ENCODE data around the gene RHEB. TPM values are rescaled to one million over a fixed set of nuclear protein-coding genes. Genes with fewer than 3 reads are reported as not detected.

Gene RHEB
- total RNA-seq, 2 experiments from 2014 or later, result 58.7 to 62.7 TPM

- peaks cover 52% of the 10 kb centered on the region for H3K4me1 Mint-ChIP-seq (ENCODE audit: low read depth)
- CTCF ChIA-PET, result no interaction called here
- no peaks in the 10 kb centered on the region for H3K9me3 Mint-ChIP-seq
Measured at GRCh38 chr7:151495360-151495759, 24.3 kb downstream of the RHEB start.

DNA sequence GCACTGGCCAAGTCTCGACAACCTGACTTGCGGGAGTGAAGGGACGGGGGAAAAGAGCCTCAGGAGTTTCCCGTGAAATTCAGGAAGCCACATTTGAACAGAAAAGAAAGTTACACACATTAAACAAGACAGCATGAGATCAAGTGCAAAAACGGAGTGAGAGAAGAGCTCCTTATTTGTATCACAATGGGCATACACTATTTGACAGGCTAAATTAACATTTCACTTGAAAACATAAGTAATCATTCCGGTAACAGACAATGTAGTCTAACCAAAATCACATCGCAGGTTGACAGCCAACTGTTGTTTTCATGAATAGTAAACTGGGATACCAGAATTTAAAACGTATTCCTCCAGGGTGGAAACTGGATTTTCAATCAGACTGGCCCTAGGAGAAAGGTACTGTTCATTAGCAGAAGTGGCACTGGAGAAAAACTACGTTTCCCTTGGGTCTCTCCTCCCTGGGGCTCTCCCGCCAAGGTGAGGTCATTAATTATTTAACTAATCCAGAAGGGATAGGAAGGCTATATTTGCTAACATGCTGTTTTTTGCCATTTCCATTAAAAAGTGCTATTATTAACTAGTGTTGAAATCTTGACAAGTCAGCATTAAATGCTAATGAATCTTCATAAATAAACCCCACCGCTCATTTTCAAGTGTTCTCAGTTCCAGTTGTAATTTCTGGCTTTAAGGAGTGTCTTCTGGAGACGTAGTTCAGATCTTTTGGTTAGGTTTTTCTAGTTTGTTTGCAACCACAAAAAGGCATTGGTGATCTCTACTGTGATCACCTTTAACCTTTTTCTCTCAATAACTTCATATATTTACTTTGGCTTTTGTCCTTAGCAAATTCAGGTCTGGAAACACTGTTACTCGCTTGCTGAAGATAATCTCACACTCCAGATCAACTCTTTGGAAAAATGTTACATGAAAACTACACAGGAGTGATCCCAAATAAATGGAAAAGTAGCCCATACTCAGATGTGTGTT, 25.1 kb downstream of the RHEB start:
- H3K4me1 Mint-ChIP-seq (ENCODE audit: low read depth), result peaks cover 46% of the 10 kb centered on the region
- peaks cover 12% of the 10 kb centered on the region for H3K36me3 Mint-ChIP-seq (ENCODE audit: low read depth)
- H3K9me3 Mint-ChIP-seq, result no peaks in the 10 kb centered on the region
- H3K27me3 Mint-ChIP-seq (ENCODE audit: low read depth), result no peaks in the 10 kb centered on the region
- intact Hi-C loops (cut with micrococcal nuclease), result no loop called here
- no peak overlapping the region for H3K4me3 Mint-ChIP-seq
- no peak overlapping the region for H3K27ac Mint-ChIP-seq
- no peak for DNase-seq
- CTCF ChIA-PET, result interaction anchor here (0.6 kb wide), 1 partner anchor 619 kb away, joined by 3 read pairs; no protein-coding TSS in a partner anchor

More at GRCh38 chr7:151495360-151495759, 24.3 kb downstream of the RHEB start:
- no peaks in the 10 kb centered on the region for H3K27me3 Mint-ChIP-seq (ENCODE audit: low read depth)
- intact Hi-C loops (cut with micrococcal nuclease), result no loop called here
- H3K4me3 Mint-ChIP-seq, result no peak overlapping the region
- H3K36me3 Mint-ChIP-seq (ENCODE audit: low read depth), result peaks cover 6% of the 10 kb centered on the region
- DNase-seq, result no peak
- H3K27ac Mint-ChIP-seq, result no peak overlapping the region

- Mint-ChIP-seq H3K4me1 (ENCODE audit: low read depth) (peaks cover 36% of the 10 kb centered on the region), H3K27me3 (ENCODE audit: low read depth) (no peaks in the 10 kb centered on the region), H3K36me3 (ENCODE audit: low read depth) (peaks cover 22% of the 10 kb centered on the region), H3K9me3 (no peaks in the 10 kb centered on the region), H3K4me3 (no peak overlapping the region), H3K27ac (no peak overlapping the region)
- intact Hi-C loops (cut with micrococcal nuclease), result no loop called here
- CTCF ChIA-PET, result no interaction called here
- no peak for DNase-seq
Measured at GRCh38 chr7:151493083-151493482, 26.6 kb downstream of the RHEB start.

DNA sequence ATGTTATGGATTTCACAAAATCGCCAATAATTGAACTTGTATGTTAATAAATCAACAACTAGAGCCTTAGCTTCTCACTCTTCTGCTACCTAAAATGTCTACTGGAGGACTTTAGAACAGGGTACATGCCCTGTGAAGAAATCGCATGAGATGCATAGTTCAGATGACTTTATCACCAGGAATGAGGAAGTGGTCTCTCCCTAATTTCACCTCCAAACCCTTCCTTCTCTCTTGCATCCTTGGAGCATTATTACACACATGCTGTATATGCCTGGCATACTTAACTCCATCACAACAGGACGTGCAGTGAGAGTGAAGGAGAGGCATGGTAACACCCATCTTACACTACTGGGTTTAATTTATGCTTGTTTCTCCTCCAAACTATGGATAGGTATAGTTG, 27.8 kb downstream of the RHEB start:
- CTCF ChIA-PET, result no interaction called here
- no peaks in the 10 kb centered on the region for H3K9me3 Mint-ChIP-seq
- H3K27me3 Mint-ChIP-seq (ENCODE audit: low read depth), result no peaks in the 10 kb centered on the region
- H3K27ac Mint-ChIP-seq, result no peak overlapping the region
- H3K36me3 Mint-ChIP-seq (ENCODE audit: low read depth), result peaks cover 22% of the 10 kb centered on the region
- peaks cover 27% of the 10 kb centered on the region for H3K4me1 Mint-ChIP-seq (ENCODE audit: low read depth)
- DNase-seq, result no peak
- intact Hi-C loops (cut with micrococcal nuclease), result no loop called here
- no peak overlapping the region for H3K4me3 Mint-ChIP-seq

DNA sequence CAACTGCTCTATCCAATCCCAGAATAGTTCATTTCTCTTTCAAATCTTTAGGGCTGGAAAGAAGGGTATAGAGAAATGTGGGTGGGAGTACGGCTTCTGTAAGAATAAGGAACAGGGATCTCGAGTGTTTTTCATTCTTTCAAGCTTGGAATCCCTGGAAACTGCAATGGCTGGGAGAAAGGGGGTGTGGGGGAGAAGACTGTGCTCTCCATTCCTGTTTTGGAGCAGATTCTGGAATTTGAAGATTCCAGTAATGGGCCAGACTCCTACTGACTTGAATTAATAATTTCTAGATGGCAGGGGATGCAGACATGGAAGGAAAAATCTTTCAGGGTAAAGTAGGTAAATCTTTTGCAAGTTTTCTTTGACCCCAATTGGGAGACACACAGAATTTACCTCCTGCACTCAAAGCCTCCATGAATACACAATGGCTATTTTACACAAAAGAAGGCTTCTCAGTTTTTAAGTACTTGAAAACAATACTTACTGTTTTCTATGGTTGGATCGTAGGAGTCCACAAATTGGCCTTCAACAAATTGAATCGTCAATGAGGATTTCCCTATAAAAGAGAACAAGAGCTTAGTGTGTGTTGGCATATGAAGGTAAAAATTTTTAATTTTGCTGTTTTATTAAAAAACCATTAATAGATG, 29.1 kb downstream of the RHEB start:
- intact Hi-C loops (cut with micrococcal nuclease), result no loop called here
- H3K36me3 Mint-ChIP-seq (ENCODE audit: low read depth), result peaks cover 31% of the 10 kb centered on the region
- H3K4me1 Mint-ChIP-seq (ENCODE audit: low read depth), result peaks cover 28% of the 10 kb centered on the region
- H3K9me3 Mint-ChIP-seq, result no peaks in the 10 kb centered on the region
- no peak for DNase-seq
- CTCF ChIA-PET, result no interaction called here
- H3K27me3 Mint-ChIP-seq (ENCODE audit: low read depth), result no peaks in the 10 kb centered on the region
- H3K4me3 Mint-ChIP-seq, result no peak overlapping the region
- no peak overlapping the region for H3K27ac Mint-ChIP-seq

GRCh38 chr7:151489498-151489897, 30.2 kb downstream of the RHEB start:
- no peak for DNase-seq
- peaks cover 29% of the 10 kb centered on the region for H3K4me1 Mint-ChIP-seq (ENCODE audit: low read depth)
- peaks cover 39% of the 10 kb centered on the region for H3K36me3 Mint-ChIP-seq (ENCODE audit: low read depth)
- intact Hi-C loops (cut with micrococcal nuclease), result no loop called here
- CTCF ChIA-PET, result no interaction called here
- no peaks in the 10 kb centered on the region for H3K9me3 Mint-ChIP-seq
- H3K27me3 Mint-ChIP-seq (ENCODE audit: low read depth), result no peaks in the 10 kb centered on the region
- peak overlapping the region; percentile 37 for H3K27ac Mint-ChIP-seq
- no peak overlapping the region for H3K4me3 Mint-ChIP-seq

DNA sequence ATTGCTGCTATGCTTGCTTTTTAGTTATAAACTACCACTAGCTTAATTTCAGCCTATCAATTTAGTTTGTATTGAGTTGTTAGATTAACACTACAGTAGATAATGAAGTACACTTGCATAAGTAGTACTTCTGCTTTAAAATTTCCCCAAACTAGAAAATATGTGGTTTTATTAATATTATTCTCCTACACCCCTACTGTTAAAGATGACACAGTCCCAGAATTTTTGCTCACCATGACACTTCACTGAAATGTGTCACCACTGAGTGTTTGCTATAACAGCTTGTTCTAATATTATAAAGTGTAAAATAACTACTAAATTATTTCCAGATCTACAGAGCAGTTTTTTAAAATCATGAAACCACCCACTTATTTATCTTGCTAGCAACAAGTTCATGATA, 31.6 kb downstream of the RHEB start:
- H3K9me3 Mint-ChIP-seq, result no peaks in the 10 kb centered on the region
- H3K4me3 Mint-ChIP-seq, result no peak overlapping the region
- H3K27ac Mint-ChIP-seq, result no peak overlapping the region
- intact Hi-C loops (cut with micrococcal nuclease), result no loop called here
- CTCF ChIA-PET, result no interaction called here
- peaks cover 44% of the 10 kb centered on the region for H3K36me3 Mint-ChIP-seq (ENCODE audit: low read depth)
- no peak for DNase-seq
- peaks cover 20% of the 10 kb centered on the region for H3K4me1 Mint-ChIP-seq (ENCODE audit: low read depth)
- H3K27me3 Mint-ChIP-seq (ENCODE audit: low read depth), result no peaks in the 10 kb centered on the region

GRCh38 chr7:151487228-151487627, 32.5 kb downstream of the RHEB start:
- Mint-ChIP-seq H3K9me3 (no peaks in the 10 kb centered on the region), H3K36me3 (ENCODE audit: low read depth) (peaks cover 48% of the 10 kb centered on the region), H3K4me1 (ENCODE audit: low read depth) (peaks cover 20% of the 10 kb centered on the region), H3K27ac (no peak overlapping the region), H3K4me3 (no peak overlapping the region), H3K27me3 (ENCODE audit: low read depth) (no peaks in the 10 kb centered on the region)
- CTCF ChIA-PET, result interaction anchor here (0.6 kb wide), 1 partner anchor 9 kb away, joined by 3 read pairs; no protein-coding TSS in a partner anchor
- intact Hi-C loops (cut with micrococcal nuclease), result no loop called here
- no peak for DNase-seq

DNA sequence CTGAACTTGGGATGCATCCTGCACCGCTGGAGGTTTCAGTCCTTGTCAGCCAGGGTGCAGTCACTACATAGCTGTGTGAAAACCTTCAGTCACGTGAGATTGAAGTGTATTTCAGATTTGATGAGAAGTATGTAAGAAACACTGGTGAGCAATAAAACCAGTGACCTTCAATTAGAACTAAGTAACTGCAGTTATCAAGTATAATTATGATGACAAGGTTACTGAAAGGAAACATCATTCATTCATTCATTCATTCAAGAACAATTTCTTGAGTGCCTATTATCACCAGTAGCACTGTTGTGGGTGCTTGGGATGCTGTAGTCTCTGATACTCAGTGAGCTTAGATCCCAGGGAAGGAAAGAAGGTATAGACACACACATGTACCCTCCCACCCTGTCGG, 33.6 kb downstream of the RHEB start:
- no peak for DNase-seq
- H3K9me3 Mint-ChIP-seq, result no peaks in the 10 kb centered on the region
- intact Hi-C loops (cut with micrococcal nuclease), result no loop called here
- CTCF ChIA-PET, result interaction anchor here (0.6 to 1.1 kb wide), 2 partner anchors 171 to 257 kb away, joined by 3 to 4 read pairs; no protein-coding TSS in a partner anchor
- H3K36me3 Mint-ChIP-seq (ENCODE audit: low read depth), result peaks cover 48% of the 10 kb centered on the region
- peaks cover 19% of the 10 kb centered on the region for H3K4me1 Mint-ChIP-seq (ENCODE audit: low read depth)
- H3K27ac Mint-ChIP-seq, result no peak overlapping the region
- H3K27me3 Mint-ChIP-seq (ENCODE audit: low read depth), result no peaks in the 10 kb centered on the region
- H3K4me3 Mint-ChIP-seq, result no peak overlapping the region

GRCh38 chr7:151484971-151485707, 34.6 kb downstream of the RHEB start:
- Mint-ChIP-seq H3K27ac (no peak overlapping the region), H3K4me1 (ENCODE audit: low read depth) (peaks cover 19% of the 10 kb centered on the region), H3K9me3 (no peaks in the 10 kb centered on the region), H3K27me3 (ENCODE audit: low read depth) (no peaks in the 10 kb centered on the region), H3K36me3 (ENCODE audit: low read depth) (peaks cover 42% of the 10 kb centered on the region), H3K4me3 (no peak overlapping the region)
- intact Hi-C loops (cut with micrococcal nuclease), result no loop called here
- peak; percentile 14 for DNase-seq
- CTCF ChIA-PET, result interaction anchor here (0.6 kb wide), 1 partner anchor 273 kb away, joined by 3 read pairs; no protein-coding TSS in a partner anchor

DNA sequence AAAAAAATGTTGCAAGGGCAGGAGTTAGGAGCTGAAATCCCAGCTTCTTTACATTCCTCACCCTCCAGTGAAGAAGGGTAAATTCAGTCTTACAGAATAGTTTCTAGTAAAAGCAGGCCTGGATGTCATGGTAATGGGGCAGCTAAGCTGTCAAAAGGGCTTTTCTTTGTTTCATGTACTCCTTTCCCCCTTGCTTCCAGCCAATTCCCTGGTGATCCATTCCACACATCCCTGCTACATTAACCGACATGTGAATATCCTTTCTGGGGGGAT, 36.0 kb downstream of the RHEB start:
- no peaks in the 10 kb centered on the region for H3K27me3 Mint-ChIP-seq (ENCODE audit: low read depth)
- no peak overlapping the region for H3K4me3 Mint-ChIP-seq
- no peaks in the 10 kb centered on the region for H3K9me3 Mint-ChIP-seq
- intact Hi-C loops (cut with micrococcal nuclease), result no loop called here
- H3K36me3 Mint-ChIP-seq (ENCODE audit: low read depth), result peaks cover 33% of the 10 kb centered on the region
- CTCF ChIA-PET, result no interaction called here
- H3K4me1 Mint-ChIP-seq (ENCODE audit: low read depth), result peaks cover 21% of the 10 kb centered on the region
- DNase-seq, result no peak
- H3K27ac Mint-ChIP-seq, result no peak overlapping the region

DNA sequence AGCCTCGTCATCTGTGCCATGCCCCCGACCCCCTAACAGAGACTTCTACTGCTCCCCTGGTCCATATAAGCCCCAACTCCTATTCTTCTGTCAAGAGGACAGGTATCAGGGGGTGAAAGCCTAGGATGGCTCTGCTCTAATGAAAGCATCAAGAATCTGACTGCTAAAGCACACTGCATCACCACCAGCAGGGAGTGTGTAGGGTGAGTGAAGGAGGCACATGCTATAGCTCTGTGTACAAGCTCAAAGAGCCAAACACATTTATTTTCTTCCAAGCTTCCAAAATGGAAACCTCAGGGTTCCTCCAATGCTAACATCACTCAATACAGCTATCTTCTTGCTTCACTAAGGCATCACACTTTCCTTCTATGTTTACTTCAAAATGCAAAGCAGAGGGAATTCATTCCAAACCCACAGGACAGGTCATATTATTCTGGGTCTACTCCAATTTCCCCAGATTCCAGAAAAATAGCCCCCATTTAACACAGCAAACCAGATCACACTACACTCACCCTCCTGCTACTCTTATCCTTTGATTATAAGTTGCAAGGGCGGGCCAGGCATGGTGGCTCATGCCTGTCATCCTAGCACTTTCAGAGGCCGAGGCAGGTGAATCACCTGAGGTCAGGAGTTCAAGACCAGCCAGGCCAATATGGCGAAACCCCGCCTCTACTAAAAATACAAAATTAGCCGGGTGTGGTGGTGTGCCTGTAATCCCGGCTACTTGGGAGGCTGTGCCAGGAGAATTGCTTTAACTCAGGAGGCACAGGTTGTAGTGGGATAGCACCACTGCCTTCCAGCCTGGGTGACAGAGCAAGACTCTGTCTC, 36.6 kb downstream of the RHEB start:
- H3K27me3 Mint-ChIP-seq (ENCODE audit: low read depth), result no peaks in the 10 kb centered on the region
- DNase-seq, result no peak
- no peak overlapping the region for H3K27ac Mint-ChIP-seq
- no peaks in the 10 kb centered on the region for H3K9me3 Mint-ChIP-seq
- CTCF ChIA-PET, result no interaction called here
- intact Hi-C loops (cut with micrococcal nuclease), result no loop called here
- H3K36me3 Mint-ChIP-seq (ENCODE audit: low read depth), result peaks cover 31% of the 10 kb centered on the region
- H3K4me1 Mint-ChIP-seq (ENCODE audit: low read depth), result peaks cover 21% of the 10 kb centered on the region
- no peak overlapping the region for H3K4me3 Mint-ChIP-seq
